Fibroblast of the aortic adventitia (primary cell): ENCODE results near the gene PPBP. TPM values are rescaled to one million over a fixed set of nuclear protein-coding genes. Genes with fewer than 3 reads are reported as not detected.

ENCODE experiments used
- DNase-seq: peaks from one replicate; pipeline ENCODE4 v3.0.0-alpha.2; 2010; ENCODE audit warnings: low read depth
- H3K4me3 ChIP-seq: 2 replicates; pipeline ENCODE4 v1.5.1; 2011; ENCODE audit warnings: low read depth, mild to moderate bottlenecking, control low read depth, low read length, moderate library complexity
- CTCF ChIP-seq: IDR thresholded peaks from 2 replicates; pipeline ENCODE4 v1.5.1; 2011; ENCODE audit warnings: mild to moderate bottlenecking, low read length, control low read depth, inconsistent platforms; ENCODE audit not compliant: insufficient read depth
- total RNA-seq: library from RNA; depleted of rRNA; stranded (reverse); fragments of >200 nt; gene quantifications from 2 replicates; pipeline ENCODE4 v1.2.3, GENCODE V29; 2012; ENCODE audit warnings: low replicate concordance

The PPBP gene
- total RNA-seq, 1 donor: not detected

- H3K4me3 ChIP-seq: no peak overlapping the region
- DNase-seq: no peak
- TF ChIP-seq CTCF: no peak
Observed at GRCh38 chr4:74028504-74028903, 40.5 kb upstream of the PPBP start.

DNA sequence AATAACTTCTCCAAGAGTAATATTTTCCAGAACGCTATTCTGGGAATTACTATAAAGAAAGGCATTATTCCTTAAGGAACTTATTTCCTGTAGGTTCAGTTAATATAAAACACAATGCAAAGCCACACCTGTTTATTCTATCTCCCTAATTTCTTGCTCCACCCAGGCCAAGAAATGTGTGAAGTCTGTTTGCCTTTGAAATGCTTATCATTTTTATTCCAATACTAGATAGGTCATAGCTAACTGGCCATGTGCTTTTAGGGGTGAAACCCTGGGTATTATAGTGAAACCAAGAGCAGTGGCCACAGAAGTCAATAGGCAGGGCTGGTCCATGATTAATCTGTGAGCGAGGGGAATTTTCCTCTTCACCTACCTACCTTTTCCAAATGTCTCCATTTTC, 35.7 kb upstream of the PPBP start:
- H3K4me3 ChIP-seq: no peak overlapping the region
- DNase-seq: no peak
- TF ChIP-seq CTCF: no peak

DNA sequence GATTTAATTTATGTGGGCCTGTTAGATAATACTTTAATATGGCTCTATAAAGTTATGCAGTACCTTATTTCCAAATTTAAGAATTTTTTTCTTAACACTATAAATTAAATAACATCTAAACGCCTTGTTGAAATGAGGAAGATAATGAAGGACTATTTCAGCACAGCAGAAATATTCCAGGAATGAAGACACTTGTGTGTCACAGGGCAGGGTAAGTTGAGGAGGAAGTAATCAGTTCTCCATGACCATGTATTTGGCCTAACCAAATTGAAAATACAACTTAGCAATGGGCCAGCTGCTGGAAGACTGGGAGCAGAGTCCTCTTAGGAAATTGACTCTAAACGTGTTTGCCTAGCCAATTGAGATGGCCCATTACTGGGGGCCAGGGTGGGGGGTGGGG, 33.6 kb upstream of the PPBP start:
- no peak overlapping the region for H3K4me3 ChIP-seq
- no peak for DNase-seq
- no peak for TF ChIP-seq CTCF

- no peak overlapping the region for H3K4me3 ChIP-seq
- DNase-seq: no peak
- TF ChIP-seq CTCF: no peak
Observed at GRCh38 chr4:74018771-74019170, 30.8 kb upstream of the PPBP start.

GRCh38 chr4:74018116-74018515, 30.1 kb upstream of the PPBP start:
- no peak overlapping the region for H3K4me3 ChIP-seq
- DNase-seq: no peak
- TF ChIP-seq CTCF: no peak

- no peak for TF ChIP-seq CTCF
- DNase-seq: no peak
- H3K4me3 ChIP-seq: no peak overlapping the region
Observed at GRCh38 chr4:74016068-74016467, 28.1 kb upstream of the PPBP start.

GRCh38 chr4:74015126-74015780, 27.3 kb upstream of the PPBP start:
- no peak for DNase-seq
- no peak overlapping the region for H3K4me3 ChIP-seq
- TF ChIP-seq CTCF: no peak
